SK-N-MC (cell line): Measurements from ENCODE around the gene MST1.

Experiments
- DNase-seq: peaks from one replicate; pipeline ENCODE4 v3.0.0-alpha.2; 2011; ENCODE audit warnings: low read depth, low spot score
- H3K27ac ChIP-seq: fragments of 200-600 bp; sonication (generic); 2 replicates; pipeline ENCODE4 v1.5.1; 2016; ENCODE audit warnings: mixed run types
- H3K36me3 ChIP-seq: fragments of 200-600 bp; sonication (generic); 2 replicates; pipeline ENCODE4 v1.6.1; 2017; ENCODE audit warnings: antibody characterized with exemption, low read length, mixed read lengths; ENCODE audit not compliant: insufficient read depth
- H3K4me3 ChIP-seq: fragments of 200-600 bp; sonication (generic); 2 replicates; pipeline ENCODE4 v1.5.1; 2016
- H3K9ac ChIP-seq: fragments of 200-600 bp; sonication (generic); 2 replicates; pipeline ENCODE4 v1.8.0; 2017; ENCODE audit warnings: mixed run types, mixed read lengths; ENCODE audit not compliant: insufficient read length
- H3K9me3 ChIP-seq: fragments of 200-600 bp; sonication (generic); 2 replicates; pipeline ENCODE4 v1.6.1; 2017; ENCODE audit warnings: low read depth, mild to moderate bottlenecking, antibody characterized with exemption, low read length, moderate library complexity, mixed read lengths
- EZH2 ChIP-seq: fragments of 200-600 bp; sonication (generic); IDR thresholded peaks from one replicate; pipeline ENCODE4 v1.6.1; 2017; ENCODE audit warnings: antibody characterized with exemption
- FOXP2 ChIP-seq: optimal IDR thresholded peaks from 2 replicates; pipeline ENCODE3; 2011; ENCODE audit warnings: mild to moderate bottlenecking, moderate library complexity; ENCODE audit not compliant: insufficient read depth; ENCODE audit errors: extremely low read length, control extremely low read depth
- POLR2AphosphoS5 ChIP-seq: IDR thresholded peaks from 2 replicates; pipeline ENCODE4 v1.6.1; 2012; ENCODE audit warnings: mild to moderate bottlenecking, low read depth, low read length, borderline replicate concordance

Gene MST1

DNA sequence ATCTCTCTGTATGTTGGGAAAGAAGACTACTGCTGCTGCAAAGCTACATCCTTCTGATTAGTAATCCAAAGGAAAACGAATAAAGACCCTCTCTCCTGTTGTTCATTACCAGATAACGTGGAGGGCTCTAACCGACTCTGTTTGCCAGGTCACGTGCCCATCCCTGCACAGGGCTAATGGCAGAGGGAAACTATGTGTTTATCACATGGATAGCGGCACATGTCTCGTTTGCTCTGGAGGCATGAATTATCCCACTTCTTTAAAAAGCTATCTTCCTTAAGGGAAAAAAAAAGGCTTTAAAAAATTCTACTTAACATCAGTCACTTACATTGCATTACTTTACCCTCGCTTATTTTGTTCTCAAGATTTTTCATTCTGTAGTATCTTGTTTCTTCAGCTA, 48.0 kb downstream of the MST1 start:
- no peaks in the 10 kb centered on the region for H3K36me3 ChIP-seq
- DNase-seq, result no peak
- TF ChIP-seq FOXP2, result no peak
- TF ChIP-seq POLR2AphosphoS5, result no peak
- no peak for TF ChIP-seq EZH2
- H3K9me3 ChIP-seq, result no peaks in the 10 kb centered on the region
- H3K27ac ChIP-seq, result no peak overlapping the region
- no peak overlapping the region for H3K4me3 ChIP-seq
- no peak overlapping the region for H3K9ac ChIP-seq

DNA sequence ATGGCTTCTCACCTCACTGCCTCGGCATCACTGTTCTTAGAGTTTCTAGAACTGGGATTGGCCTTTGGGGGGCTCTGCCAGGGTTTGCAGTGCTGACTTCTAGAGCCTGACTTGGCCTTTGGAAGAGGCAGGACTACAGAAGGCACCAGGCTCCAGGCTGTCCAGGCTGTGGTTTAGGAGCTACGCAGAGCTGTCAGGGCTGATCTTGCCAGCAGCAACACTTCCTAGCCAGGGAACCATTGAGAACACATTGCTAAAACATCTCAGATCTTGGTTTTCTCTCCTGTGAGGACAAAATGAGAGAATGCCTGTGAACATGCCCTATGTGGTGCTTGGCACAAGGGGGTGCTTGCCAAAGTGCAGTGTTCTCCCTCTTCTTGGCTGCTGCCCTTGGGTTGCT, 49.7 kb downstream of the MST1 start:
- Histone ChIP-seq H3K27ac (no peak overlapping the region), H3K9ac (no peak overlapping the region), H3K9me3 (no peaks in the 10 kb centered on the region), H3K4me3 (no peak overlapping the region), H3K36me3 (no peaks in the 10 kb centered on the region)
- TF ChIP-seq EZH2 (no peak), FOXP2 (no peak), POLR2AphosphoS5 (no peak)
- no peak for DNase-seq

DNA sequence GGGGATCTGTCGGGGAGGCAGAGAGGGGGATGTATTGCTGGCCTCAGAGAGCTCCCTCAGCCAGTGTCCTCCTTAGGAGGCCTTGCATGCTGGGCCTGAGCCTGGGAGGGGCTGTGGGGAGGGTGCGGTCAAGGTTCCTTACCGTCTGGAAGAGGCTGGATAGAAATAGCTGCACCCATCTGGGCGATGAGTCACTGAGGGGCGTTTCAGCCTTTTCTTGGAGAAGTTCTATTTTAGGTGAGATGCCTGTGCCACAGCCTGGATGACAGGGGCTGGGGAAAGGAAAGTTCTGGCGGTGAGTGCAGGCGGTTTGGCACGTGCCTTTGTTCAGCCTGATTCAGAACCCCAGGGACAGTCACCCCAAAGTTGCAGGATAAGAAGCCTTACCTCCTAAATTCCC, 50.8 kb downstream of the MST1 start:
- no peaks in the 10 kb centered on the region for H3K36me3 ChIP-seq
- no peak for DNase-seq
- H3K9me3 ChIP-seq, result no peaks in the 10 kb centered on the region
- TF ChIP-seq FOXP2, result no peak
- no peak for TF ChIP-seq POLR2AphosphoS5
- H3K4me3 ChIP-seq, result no peak overlapping the region
- H3K27ac ChIP-seq, result no peak overlapping the region
- no peak overlapping the region for H3K9ac ChIP-seq

DNA sequence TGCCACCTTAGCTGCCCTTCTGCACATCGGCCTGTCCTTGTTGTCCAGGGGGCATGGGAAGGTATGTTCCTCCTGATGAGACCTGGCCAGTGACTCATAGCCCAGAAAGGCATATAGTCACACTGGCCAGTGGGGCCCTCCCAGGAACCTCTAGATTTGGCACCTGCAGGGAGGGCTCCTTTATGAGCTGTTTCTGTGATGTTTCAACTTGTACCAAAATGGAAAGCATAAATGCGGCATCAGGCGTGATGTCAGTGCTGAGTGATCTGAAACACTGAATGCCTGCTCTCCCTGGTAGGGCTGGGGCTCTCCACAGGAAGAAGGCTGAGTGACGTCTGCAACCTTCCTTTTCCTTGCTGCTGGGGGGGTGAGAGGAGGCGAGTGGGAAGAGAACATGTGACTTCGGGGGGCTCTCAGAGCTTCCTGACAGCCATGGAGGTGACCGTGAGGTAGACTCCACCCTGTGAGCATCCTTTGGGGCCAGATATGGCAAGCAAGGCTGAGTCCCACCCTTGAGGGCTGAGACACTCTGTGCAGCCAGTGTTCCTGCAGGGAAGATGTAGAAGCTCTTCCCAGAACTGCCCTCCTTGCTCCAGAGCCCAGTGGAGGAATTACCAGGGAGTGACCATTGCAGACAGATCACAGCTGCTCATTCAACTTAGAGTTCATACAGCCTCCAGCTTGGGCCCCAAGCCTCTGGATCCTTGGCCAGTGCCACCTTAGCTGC, 52.2 kb downstream of the MST1 start:
- Histone ChIP-seq H3K36me3 (no peaks in the 10 kb centered on the region), H3K4me3 (no peak overlapping the region), H3K9ac (no peak overlapping the region), H3K27ac (no peak overlapping the region), H3K9me3 (no peaks in the 10 kb centered on the region)
- DNase-seq, result no peak
- no peak for TF ChIP-seq POLR2AphosphoS5

DNA sequence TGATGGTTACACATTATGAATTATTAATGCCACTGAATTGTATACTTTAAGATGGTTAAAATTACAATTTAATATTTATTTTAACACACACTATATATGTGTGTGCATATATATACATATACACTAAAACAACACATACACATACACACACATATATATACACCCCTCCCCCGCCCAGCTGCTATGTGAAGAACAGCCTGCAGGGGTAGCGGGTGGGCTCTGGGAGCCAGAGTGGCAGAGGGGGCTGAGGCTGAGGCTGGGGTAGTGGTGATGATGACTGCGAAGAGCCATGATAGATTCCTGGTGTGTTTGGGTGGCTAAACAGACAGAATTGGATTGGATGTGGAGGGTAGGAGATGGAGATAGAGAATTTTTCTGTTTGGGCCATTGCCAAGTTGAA, 54.5 kb downstream of the MST1 start:
- no peak overlapping the region for H3K27ac ChIP-seq
- H3K9me3 ChIP-seq, result no peaks in the 10 kb centered on the region
- DNase-seq, result no peak
- TF ChIP-seq FOXP2 (no peak), EZH2 (no peak), POLR2AphosphoS5 (no peak)
- H3K9ac ChIP-seq, result no peak overlapping the region
- H3K36me3 ChIP-seq, result no peaks in the 10 kb centered on the region
- H3K4me3 ChIP-seq, result no peak overlapping the region
